Nephron progenitor cell (in vitro differentiated cells): ENCODE results near the gene PDLIM7.

ENCODE experiments used
- DNase-seq: peaks from one replicate; pipeline ENCODE4 v3.0.0; 2021
- H3K27ac Mint-ChIP-seq: 2 replicates; pipeline ENCODE4 v1.8.0; 2021; ENCODE audit warnings: mild to moderate bottlenecking, moderate library complexity, mixed read lengths
- H3K27me3 Mint-ChIP-seq: 2 replicates; pipeline ENCODE4 v1.8.0; 2021; ENCODE audit warnings: mild to moderate bottlenecking, low read depth, mixed read lengths; ENCODE audit not compliant: poor library complexity
- H3K36me3 Mint-ChIP-seq: 2 replicates; pipeline ENCODE4 v1.8.0; 2021; ENCODE audit warnings: low read depth, mixed read lengths
- H3K4me1 Mint-ChIP-seq: 2 replicates; pipeline ENCODE4 v1.8.0; 2021; ENCODE audit warnings: mixed read lengths
- H3K4me3 Mint-ChIP-seq: 2 replicates; pipeline ENCODE4 v1.8.0; 2021; ENCODE audit warnings: mild to moderate bottlenecking, moderate library complexity, mixed read lengths
- H3K9me3 Mint-ChIP-seq: 2 replicates; pipeline ENCODE4 v1.8.0; 2021; ENCODE audit warnings: mild to moderate bottlenecking, moderate library complexity, mixed read lengths
- TF ChIP-seq, protein P1 (sequence below): fragments of 200-600 bp; sonication (generic); IDR thresholded peaks from 2 replicates; pipeline ENCODE4 v1.5.0; 2021; ENCODE audit warnings: antibody characterized with exemption

The PDLIM7 gene

DNA sequence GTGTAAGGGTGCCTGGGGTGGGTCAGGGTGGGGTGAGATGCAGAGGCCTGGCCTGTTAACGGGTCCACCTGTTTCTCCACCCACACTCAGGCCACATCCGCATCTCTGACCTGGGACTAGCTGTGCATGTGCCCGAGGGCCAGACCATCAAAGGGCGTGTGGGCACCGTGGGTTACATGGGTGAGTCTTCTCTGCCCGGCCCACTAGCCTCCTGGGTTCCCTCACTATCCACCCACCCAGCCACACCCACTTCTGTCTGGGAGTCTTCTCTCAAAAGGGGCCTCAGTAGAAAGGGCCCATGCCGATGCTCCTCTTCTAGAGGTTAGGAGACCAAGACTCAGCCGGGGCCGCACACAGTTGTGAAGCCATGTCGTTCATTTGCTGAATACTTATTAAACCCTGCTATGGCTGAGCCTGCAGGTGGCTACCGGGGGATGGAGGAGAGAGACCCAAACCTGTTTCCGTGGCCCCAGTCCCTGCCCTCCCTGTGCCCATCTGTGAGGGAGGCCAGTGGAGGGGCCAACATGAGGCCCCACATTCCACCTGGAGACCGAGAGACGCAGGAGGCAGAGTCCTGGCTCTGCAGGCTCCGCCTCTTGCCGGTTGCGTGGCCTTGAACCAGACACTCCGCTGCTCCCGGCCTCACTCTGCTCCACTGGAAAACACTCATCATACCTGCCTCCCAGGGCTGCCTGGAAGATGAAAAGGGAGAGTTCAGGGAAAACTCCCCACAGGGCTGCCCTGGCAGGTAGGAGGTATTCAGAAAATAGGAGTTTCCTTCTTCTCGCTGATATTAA is 62.3 kb downstream of the PDLIM7 start:
- peaks cover 5% of the 10 kb centered on the region for H3K4me1 Mint-ChIP-seq
- H3K27ac Mint-ChIP-seq: no peak overlapping the region
- TF ChIP-seq, protein P1, sequence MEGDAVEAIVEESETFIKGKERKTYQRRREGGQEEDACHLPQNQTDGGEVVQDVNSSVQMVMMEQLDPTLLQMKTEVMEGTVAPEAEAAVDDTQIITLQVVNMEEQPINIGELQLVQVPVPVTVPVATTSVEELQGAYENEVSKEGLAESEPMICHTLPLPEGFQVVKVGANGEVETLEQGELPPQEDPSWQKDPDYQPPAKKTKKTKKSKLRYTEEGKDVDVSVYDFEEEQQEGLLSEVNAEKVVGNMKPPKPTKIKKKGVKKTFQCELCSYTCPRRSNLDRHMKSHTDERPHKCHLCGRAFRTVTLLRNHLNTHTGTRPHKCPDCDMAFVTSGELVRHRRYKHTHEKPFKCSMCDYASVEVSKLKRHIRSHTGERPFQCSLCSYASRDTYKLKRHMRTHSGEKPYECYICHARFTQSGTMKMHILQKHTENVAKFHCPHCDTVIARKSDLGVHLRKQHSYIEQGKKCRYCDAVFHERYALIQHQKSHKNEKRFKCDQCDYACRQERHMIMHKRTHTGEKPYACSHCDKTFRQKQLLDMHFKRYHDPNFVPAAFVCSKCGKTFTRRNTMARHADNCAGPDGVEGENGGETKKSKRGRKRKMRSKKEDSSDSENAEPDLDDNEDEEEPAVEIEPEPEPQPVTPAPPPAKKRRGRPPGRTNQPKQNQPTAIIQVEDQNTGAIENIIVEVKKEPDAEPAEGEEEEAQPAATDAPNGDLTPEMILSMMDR: no peak
- H3K27me3 Mint-ChIP-seq: no peaks in the 10 kb centered on the region
- H3K36me3 Mint-ChIP-seq: peaks cover 40% of the 10 kb centered on the region
- DNase-seq: no peak
- no peak overlapping the region for H3K4me3 Mint-ChIP-seq
- peaks cover 6% of the 10 kb centered on the region for H3K9me3 Mint-ChIP-seq

DNA sequence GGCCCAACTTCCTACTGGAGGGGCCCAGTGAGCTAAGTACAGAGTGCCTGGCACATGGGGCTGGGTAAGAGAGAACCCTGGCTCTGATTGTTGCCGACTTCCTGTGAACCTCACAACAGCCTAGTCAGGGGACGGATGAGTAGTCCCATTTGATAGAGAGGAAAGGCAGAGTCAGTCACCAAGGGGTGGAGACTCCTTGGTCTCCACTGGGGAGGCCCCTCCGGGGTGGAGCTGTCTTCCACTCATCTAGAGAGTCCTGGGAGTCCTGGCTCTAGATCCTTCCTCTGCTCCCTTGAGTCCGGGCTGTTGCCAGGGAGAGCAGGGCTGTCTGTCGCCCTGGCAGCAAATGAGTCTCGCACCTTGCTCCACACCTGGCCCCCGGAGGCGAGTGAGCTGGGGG is 63.0 kb downstream of the PDLIM7 start:
- DNase-seq: no peak
- no peak overlapping the region for H3K4me3 Mint-ChIP-seq

DNA sequence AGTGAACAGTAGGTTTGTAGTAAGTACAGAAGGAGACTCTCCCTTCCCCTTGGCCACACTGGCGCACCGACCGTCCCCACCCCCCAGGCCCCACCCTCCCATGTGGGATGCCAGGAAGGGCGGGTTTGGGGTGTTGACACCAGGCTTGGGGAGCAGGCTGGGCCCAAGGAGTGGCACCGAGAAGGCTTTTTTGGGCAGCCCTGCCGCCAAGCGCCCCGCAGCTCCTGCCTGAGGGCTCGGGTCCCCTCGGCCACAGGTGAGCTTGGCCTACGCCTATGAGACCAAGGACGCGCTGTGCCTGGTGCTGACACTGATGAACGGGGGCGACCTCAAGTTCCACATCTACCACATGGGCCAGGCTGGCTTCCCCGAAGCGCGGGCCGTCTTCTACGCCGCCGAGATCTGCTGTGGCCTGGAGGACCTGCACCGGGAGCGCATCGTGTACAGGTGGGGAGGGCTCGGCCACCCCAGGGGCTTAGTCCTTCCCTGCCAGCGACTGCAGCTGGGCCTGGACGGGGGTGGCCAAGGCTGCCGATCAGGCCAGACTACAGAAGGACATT is 63.7 kb downstream of the PDLIM7 start:
- Mint-ChIP-seq H3K4me1 (peaks cover 18% of the 10 kb centered on the region), H3K27ac (no peak overlapping the region), H3K36me3 (peaks cover 26% of the 10 kb centered on the region), H3K9me3 (no peaks in the 10 kb centered on the region), H3K27me3 (no peaks in the 10 kb centered on the region), H3K4me3 (no peak overlapping the region)
- TF ChIP-seq, protein P1: no peak
- no peak for DNase-seq

More for the DNA sequence above, 63.0 kb downstream of the PDLIM7 start:
- no peak overlapping the region for H3K27ac Mint-ChIP-seq
- H3K27me3 Mint-ChIP-seq: no peaks in the 10 kb centered on the region
- TF ChIP-seq, protein P1: no peak
- H3K36me3 Mint-ChIP-seq: peaks cover 33% of the 10 kb centered on the region
- peaks cover 11% of the 10 kb centered on the region for H3K4me1 Mint-ChIP-seq
- H3K9me3 Mint-ChIP-seq: peaks cover under 1% of the 10 kb centered on the region
